HEK293T (cell line): ENCODE data around the gene TAC3.
"Not testable (repeated sequence)": the region's sequence is repeated elsewhere in the genome, so short reads cannot be mapped to it uniquely, and the experiment has no call there.

Experiments
- CTBP1 ChIP-seq: fragments of 450-650 bp; IDR thresholded peaks from 2 replicates; pipeline ENCODE4 v1.6.1; 2016; ENCODE audit warnings: borderline replicate concordance
- FOXM1 ChIP-seq: fragments of 450-650 bp; IDR thresholded peaks from 2 replicates; pipeline ENCODE4 v1.6.1; 2017; ENCODE audit warnings: mild to moderate bottlenecking, borderline replicate concordance
- PKNOX1 ChIP-seq: fragments of 450-650 bp; IDR thresholded peaks from 2 replicates; pipeline ENCODE4 v1.6.1; 2016
- SUZ12 ChIP-seq: fragments of 450-650 bp; IDR thresholded peaks from 2 replicates; pipeline ENCODE4 v1.6.1; 2016; ENCODE audit warnings: mild to moderate bottlenecking

GRCh38 chr12:56962247-56962646, 54.1 kb downstream of the TAC3 start:
- not testable (repeated sequence) for TF ChIP-seq SUZ12, FOXM1, CTBP1, PKNOX1
